ENCODE data around the gene ZDHHC14.
A peak's percentile ranks its signal among the peaks of the same experiment; 100 is the strongest.
"Not testable (repeated sequence)": the region's sequence is repeated elsewhere in the genome, so short reads cannot be mapped to it uniquely, and the experiment has no call there.

The ZDHHC14 gene

GRCh38 chr6:157380779-157381561 is at the start of gene ZDHHC14:
TSS of gene ZDHHC14 (plus strand) at chr6:157381190.
- DNase-seq, result peak; percentile 88

- no peak for DNase-seq
These were observed 48.2 kb upstream of the ZDHHC14 start for GRCh38 chr6:157332813-157333212.

GRCh38 chr6:157333537-157333936 is 47.5 kb upstream of the ZDHHC14 start:
- no peak for DNase-seq

- DNase-seq, result no peak
These were observed 47.0 kb upstream of the ZDHHC14 start for GRCh38 chr6:157333956-157334355.

GRCh38 chr6:157335829-157336228 is 45.2 kb upstream of the ZDHHC14 start:
- no peak for DNase-seq

- DNase-seq, result not testable (repeated sequence)
These were observed 43.7 kb upstream of the ZDHHC14 start for GRCh38 chr6:157337276-157337675.

- DNase-seq, result no peak
These were observed 43.2 kb upstream of the ZDHHC14 start for GRCh38 chr6:157337751-157338150.

GRCh38 chr6:157339432-157339831 is 41.6 kb upstream of the ZDHHC14 start:
- DNase-seq, result no peak

- DNase-seq, result no peak
These were observed 37.3 kb upstream of the ZDHHC14 start for GRCh38 chr6:157343732-157344131.

- DNase-seq, result no peak
These were observed 34.6 kb upstream of the ZDHHC14 start for GRCh38 chr6:157346373-157346772.

GRCh38 chr6:157358287-157358686 is 22.7 kb upstream of the ZDHHC14 start:
- DNase-seq, result no peak

- DNase-seq, result no peak
These were observed 19.1 kb upstream of the ZDHHC14 start for GRCh38 chr6:157361886-157362285.

GRCh38 chr6:157364705-157365104 is 16.3 kb upstream of the ZDHHC14 start:
- DNase-seq, result no peak

GRCh38 chr6:157366648-157367047 is 14.3 kb upstream of the ZDHHC14 start:
- no peak for DNase-seq

GRCh38 chr6:157368359-157369049 is 12.5 kb upstream of the ZDHHC14 start:
- DNase-seq, result no peak

- no peak for DNase-seq
These were observed 10.2 kb upstream of the ZDHHC14 start for GRCh38 chr6:157370755-157371154.

- DNase-seq, result no peak
These were observed 8.3 kb upstream of the ZDHHC14 start for GRCh38 chr6:157372501-157373280.

- DNase-seq, result no peak
These were observed 6.0 kb upstream of the ZDHHC14 start for GRCh38 chr6:157374889-157375443.

- no peak for DNase-seq
These were observed 4.7 kb upstream of the ZDHHC14 start for GRCh38 chr6:157376241-157376640.

- DNase-seq, result no peak
These were observed 4.2 kb upstream of the ZDHHC14 start for GRCh38 chr6:157376706-157377230.

- peak; percentile 76 for DNase-seq
These were observed 1.1 kb upstream of the ZDHHC14 start for GRCh38 chr6:157379656-157380457.

GRCh38 chr6:157380458-157380778 is 572 bp upstream of the ZDHHC14 start:
- no peak for DNase-seq
